GM19468 (cell line): Measurements from ENCODE around the gene CCDC102A.
A peak's percentile ranks its signal among the peaks of the same experiment; 100 is the strongest.

Experiments
- ATAC-seq: cut with Tn5 transposase; IDR thresholded peaks from one replicate; pipeline ENCODE4 v1.9.1; 2021; ENCODE audit warnings: mild to moderate bottlenecking, moderate library complexity, moderate number of reproducible peaks; ENCODE audit not compliant: unreplicated experiment; ENCODE audit errors: extremely low read depth

CCDC102A gene

GRCh38 chr16:57469046-57469445 is 67.3 kb downstream of the CCDC102A start:
- ATAC-seq, result no peak

GRCh38 chr16:57468346-57468745 is 68.0 kb downstream of the CCDC102A start:
- ATAC-seq, result no peak

- ATAC-seq, result no peak
Measured at GRCh38 chr16:57464523-57464922, 71.8 kb downstream of the CCDC102A start.

- no peak for ATAC-seq
Measured at GRCh38 chr16:57462978-57463362, 73.4 kb downstream of the CCDC102A start.

DNA sequence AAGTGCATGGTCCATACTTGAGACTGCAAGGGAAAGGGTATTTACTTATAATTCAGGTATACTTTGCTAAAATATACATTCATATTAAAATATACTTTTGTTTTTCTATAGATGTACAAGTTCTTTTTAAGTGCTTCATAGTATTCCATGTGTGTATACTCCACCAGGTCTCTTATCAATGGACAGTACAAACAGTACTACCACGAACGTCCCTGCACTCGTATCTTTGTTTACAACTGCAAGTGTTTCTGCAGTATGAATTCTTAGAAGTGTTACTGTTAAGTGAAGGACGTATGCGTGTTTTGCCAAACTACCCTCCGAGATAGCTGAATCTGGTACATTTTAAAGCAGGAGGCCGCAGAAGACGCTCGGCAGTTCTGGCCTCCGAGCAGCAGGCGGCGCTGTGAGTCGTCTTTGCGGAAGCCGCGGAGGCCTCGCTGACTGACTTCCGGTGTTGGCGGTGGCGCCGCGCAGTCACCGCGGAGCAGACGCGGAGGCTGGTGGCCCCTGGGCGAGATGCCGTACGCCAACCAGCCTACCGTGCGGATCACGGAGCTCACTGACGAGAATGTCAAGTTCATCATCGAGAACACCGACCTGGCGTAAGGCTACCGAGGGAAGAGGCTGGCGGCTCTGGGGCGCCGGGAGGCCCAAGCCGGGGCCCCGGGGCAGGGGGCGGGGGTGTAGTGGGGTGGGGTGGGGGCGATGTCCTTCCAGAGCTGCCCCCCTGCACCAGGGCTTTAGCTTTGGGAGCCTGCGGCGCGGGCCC is 74.0 kb downstream of the CCDC102A start, which contains the start of gene POLR2C:
TSS of gene POLR2C (plus strand) at position 471 of the 769 bp plus-strand sequence. CDS start at position 517, 46 bp downstream.
- ATAC-seq, result peak; percentile 75
